Vagina (tissue), 2 donors: Measurements from ENCODE around the gene LDLR. TPM values are rescaled to one million over a fixed set of nuclear protein-coding genes. Genes with fewer than 3 reads are reported as not detected.
"Not testable (repeated sequence)": the region's sequence is repeated elsewhere in the genome, so short reads cannot be mapped to it uniquely, and the experiment has no call there.

Source experiments
- DNase-seq, 2 donors: peaks; one replicate each; pipeline ENCODE4 v3.0.0-alpha.2; 2017; ENCODE audit errors: extremely low spot score in 2 of 2
- H3K27ac ChIP-seq: fragments of 200-600 bp; sonication (generic); one replicate; pipeline ENCODE4 v1.5.1; 2019
- H3K27me3 ChIP-seq: fragments of 200-600 bp; sonication (generic); one replicate; pipeline ENCODE4 v1.5.1; 2019
- H3K36me3 ChIP-seq, 2 donors: fragments of 200-600 bp; sonication (generic); one replicate each; pipeline ENCODE4 v1.5.1; 2017 to 2019
- H3K4me1 ChIP-seq: fragments of 200-600 bp; sonication (generic); one replicate; pipeline ENCODE4 v1.5.1; 2019
- H3K4me3 ChIP-seq, 2 donors: fragments of 200-600 bp; sonication (generic); 1 replicate in 1 of 2; 2 replicates in 1 of 2; pipeline ENCODE4 v1.5.1; 2016 to 2019
- H3K9me3 ChIP-seq: fragments of 200-600 bp; sonication (generic); one replicate; pipeline ENCODE4 v1.5.1; 2019
- POLR2A ChIP-seq, 2 donors: fragments of 450-650 bp; IDR thresholded peaks; one replicate each; pipeline ENCODE4 v1.6.1; 2017; ENCODE audit warnings: antibody characterized with exemption in 2 of 2, mild to moderate bottlenecking in 2 of 2, moderate library complexity in 2 of 2
- POLR2AphosphoS5 ChIP-seq, 2 donors: sonication (generic); formaldehyde crosslinking; IDR thresholded peaks; one replicate each; pipeline ENCODE4 v1.9.0; 2017; ENCODE audit warnings: antibody characterized with exemption in 2 of 2, mild to moderate bottlenecking in 2 of 2, low read depth in 1 of 2; ENCODE audit not compliant: insufficient read depth in 1 of 2
- intact Hi-C: fragments of 100-400 bp; cut with DNase I; formaldehyde crosslinking; loops from one replicate; pipeline ENCODE4 v1.15.1; 2023
- total RNA-seq: library from RNA; depleted of rRNA; stranded (reverse); fragments of >200 nt; gene quantifications from one replicate; pipeline ENCODE4 v1.2.3, GENCODE V29; 2016
- TF ChIP-seq, protein P1 (sequence below), 3 experiments: fragments of 450-650 bp in 2 of 3; fragments of 200-600 bp in 1 of 3; sonication (generic) in 1 of 3; IDR thresholded peaks; one replicate each; pipeline ENCODE4 v1.5.1; 2017 to 2019; ENCODE audit warnings: antibody characterized with exemption in 3 of 3, mild to moderate bottlenecking in 2 of 3, moderate library complexity in 2 of 3

The LDLR gene
- total RNA-seq, 1 donor from 2014 or later = 135 TPM

- Histone ChIP-seq H3K4me3 (no peak overlapping the region), H3K9me3 (no peaks in the 10 kb centered on the region), H3K4me1 (peaks cover 5% of the 10 kb centered on the region), H3K36me3 (peaks cover 0 to 9% of the 10 kb centered on the region in 2 donors), H3K27ac (no peak overlapping the region), H3K27me3 (no peaks in the 10 kb centered on the region)
- intact Hi-C loops = no loop called here
- no peak for DNase-seq
- TF ChIP-seq, protein P1, sequence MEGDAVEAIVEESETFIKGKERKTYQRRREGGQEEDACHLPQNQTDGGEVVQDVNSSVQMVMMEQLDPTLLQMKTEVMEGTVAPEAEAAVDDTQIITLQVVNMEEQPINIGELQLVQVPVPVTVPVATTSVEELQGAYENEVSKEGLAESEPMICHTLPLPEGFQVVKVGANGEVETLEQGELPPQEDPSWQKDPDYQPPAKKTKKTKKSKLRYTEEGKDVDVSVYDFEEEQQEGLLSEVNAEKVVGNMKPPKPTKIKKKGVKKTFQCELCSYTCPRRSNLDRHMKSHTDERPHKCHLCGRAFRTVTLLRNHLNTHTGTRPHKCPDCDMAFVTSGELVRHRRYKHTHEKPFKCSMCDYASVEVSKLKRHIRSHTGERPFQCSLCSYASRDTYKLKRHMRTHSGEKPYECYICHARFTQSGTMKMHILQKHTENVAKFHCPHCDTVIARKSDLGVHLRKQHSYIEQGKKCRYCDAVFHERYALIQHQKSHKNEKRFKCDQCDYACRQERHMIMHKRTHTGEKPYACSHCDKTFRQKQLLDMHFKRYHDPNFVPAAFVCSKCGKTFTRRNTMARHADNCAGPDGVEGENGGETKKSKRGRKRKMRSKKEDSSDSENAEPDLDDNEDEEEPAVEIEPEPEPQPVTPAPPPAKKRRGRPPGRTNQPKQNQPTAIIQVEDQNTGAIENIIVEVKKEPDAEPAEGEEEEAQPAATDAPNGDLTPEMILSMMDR (IDR thresholded peaks at IDR 0.05) = no peak
- TF ChIP-seq POLR2AphosphoS5 (IDR thresholded peaks at IDR 0.05; ENCODE audit: insufficient read depth in 1 of 2, low read depth in 1 of 2) = no peak
- TF ChIP-seq POLR2A (IDR thresholded peaks at IDR 0.05) = no peak
These were observed 19.7 kb upstream of the LDLR start for GRCh38 chr19:11069561-11069960.

GRCh38 chr19:11070123-11070522 is 19.1 kb upstream of the LDLR start:
- TF ChIP-seq POLR2A (IDR thresholded peaks at IDR 0.05) (no peak), POLR2AphosphoS5 (IDR thresholded peaks at IDR 0.05; ENCODE audit: insufficient read depth in 1 of 2, low read depth in 1 of 2) (no peak)
- TF ChIP-seq, protein P1 (IDR thresholded peaks at IDR 0.05) = no peak
- intact Hi-C loops = no loop called here

DNA sequence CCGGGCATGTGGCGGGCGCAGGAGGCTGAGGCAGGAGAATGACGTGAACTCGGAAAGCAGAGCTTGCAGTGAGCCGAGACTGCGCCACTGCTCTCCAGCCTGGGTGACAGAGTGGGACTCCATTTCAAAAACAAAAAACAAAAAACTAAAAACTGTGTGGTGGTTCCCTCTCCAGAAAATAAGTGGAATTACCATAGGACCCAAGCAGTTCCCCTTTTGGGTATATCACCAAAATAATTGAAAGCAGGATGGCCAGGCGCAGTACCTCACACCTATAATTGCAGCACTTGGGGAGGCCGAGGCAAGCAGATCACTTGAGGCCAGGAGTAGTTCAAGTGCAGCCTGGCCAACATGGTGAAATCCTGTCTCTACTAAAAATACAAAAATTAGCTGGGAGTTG is 15.7 kb upstream of the LDLR start:
- H3K36me3 ChIP-seq = no peaks in the 10 kb centered on the region
- H3K27ac ChIP-seq = no peak overlapping the region
- peaks cover 5% of the 10 kb centered on the region for H3K4me1 ChIP-seq
- H3K27me3 ChIP-seq = no peaks in the 10 kb centered on the region
- no peak for DNase-seq
- no peaks in the 10 kb centered on the region for H3K9me3 ChIP-seq
- no peak overlapping the region for H3K4me3 ChIP-seq
- no peak for TF ChIP-seq POLR2A (IDR thresholded peaks at IDR 0.05)
- TF ChIP-seq, protein P1 (IDR thresholded peaks at IDR 0.05) = no peak
- no peak for TF ChIP-seq POLR2AphosphoS5 (IDR thresholded peaks at IDR 0.05; ENCODE audit: insufficient read depth in 1 of 2, low read depth in 1 of 2)
- intact Hi-C loops = no loop called here

More at GRCh38 chr19:11070123-11070522, 19.1 kb upstream of the LDLR start:
- no peak overlapping the region for H3K4me3 ChIP-seq
- peaks cover 5% of the 10 kb centered on the region for H3K4me1 ChIP-seq
- H3K27me3 ChIP-seq = no peaks in the 10 kb centered on the region
- no peaks in the 10 kb centered on the region for H3K9me3 ChIP-seq
- peaks cover 0 to 9% of the 10 kb centered on the region in 2 donors for H3K36me3 ChIP-seq
- no peak overlapping the region for H3K27ac ChIP-seq
- DNase-seq = no peak

- DNase-seq, H3K4me1 ChIP-seq, H3K4me3 ChIP-seq, H3K27me3 ChIP-seq, H3K9me3 ChIP-seq, H3K36me3 ChIP-seq, intact Hi-C loops, H3K27ac ChIP-seq: not testable (repeated sequence)
These were observed 12.5 kb upstream of the LDLR start for GRCh38 chr19:11076792-11077191.

GRCh38 chr19:11078893-11079292 is 10.4 kb upstream of the LDLR start:
- peaks cover 8% of the 10 kb centered on the region for H3K4me1 ChIP-seq
- H3K9me3 ChIP-seq = no peaks in the 10 kb centered on the region
- H3K27me3 ChIP-seq = no peaks in the 10 kb centered on the region
- TF ChIP-seq POLR2A (IDR thresholded peaks at IDR 0.05) (no peak), POLR2AphosphoS5 (IDR thresholded peaks at IDR 0.05; ENCODE audit: insufficient read depth in 1 of 2, low read depth in 1 of 2) (no peak)
- TF ChIP-seq, protein P1 (IDR thresholded peaks at IDR 0.05) = no peak
- DNase-seq = no peak
- H3K27ac ChIP-seq = no peak overlapping the region
- no peaks in the 10 kb centered on the region for H3K36me3 ChIP-seq
- intact Hi-C loops = no loop called here
- H3K4me3 ChIP-seq = no peak overlapping the region

- intact Hi-C loops = no loop called here
- H3K27me3 ChIP-seq = no peaks in the 10 kb centered on the region
- H3K9me3 ChIP-seq = no peaks in the 10 kb centered on the region
- H3K36me3 ChIP-seq = no peaks in the 10 kb centered on the region
- H3K4me3 ChIP-seq = no peak overlapping the region
- no peak overlapping the region for H3K27ac ChIP-seq
- no peak for TF ChIP-seq POLR2A (IDR thresholded peaks at IDR 0.05)
- TF ChIP-seq POLR2AphosphoS5 (IDR thresholded peaks at IDR 0.05; ENCODE audit: insufficient read depth in 1 of 2, low read depth in 1 of 2) = no peak
- TF ChIP-seq, protein P1 (IDR thresholded peaks at IDR 0.05) = no peak
- peaks cover 14% of the 10 kb centered on the region for H3K4me1 ChIP-seq
- DNase-seq = no peak
These were observed 9.3 kb upstream of the LDLR start for GRCh38 chr19:11079999-11080398.
